Cardiac septum (tissue), 1 donor: Measurements from ENCODE around the gene HCK. TPM values are rescaled to one million over a fixed set of nuclear protein-coding genes. Genes with fewer than 3 reads are reported as not detected.
"Not testable (repeated sequence)": the region's sequence is repeated elsewhere in the genome, so short reads cannot be mapped to it uniquely, and the experiment has no call there.

Experiments
- DNase-seq: peaks from one replicate; pipeline ENCODE4 v3.0.0-alpha.2; 2020; ENCODE audit warnings: low spot score
- intact Hi-C: fragments of 100-400 bp; cut with DNase I; formaldehyde crosslinking; loops from one replicate; pipeline ENCODE4 v1.14.0; 2022
- total RNA-seq: library from RNA; stranded (reverse); fragmentation: NEBNext Ultra II Directional; extraction: Animal tissue kit (Norgen Biotek cat#: 25700); gene quantifications from one replicate; pipeline ENCODE4 v1.2.1, GENCODE V29; 2021
- donor health status: DM: no; HTN: no; CAD: no.

The HCK gene
- total RNA-seq, 1 donor from 2014 or later = 5.5 TPM

DNA sequence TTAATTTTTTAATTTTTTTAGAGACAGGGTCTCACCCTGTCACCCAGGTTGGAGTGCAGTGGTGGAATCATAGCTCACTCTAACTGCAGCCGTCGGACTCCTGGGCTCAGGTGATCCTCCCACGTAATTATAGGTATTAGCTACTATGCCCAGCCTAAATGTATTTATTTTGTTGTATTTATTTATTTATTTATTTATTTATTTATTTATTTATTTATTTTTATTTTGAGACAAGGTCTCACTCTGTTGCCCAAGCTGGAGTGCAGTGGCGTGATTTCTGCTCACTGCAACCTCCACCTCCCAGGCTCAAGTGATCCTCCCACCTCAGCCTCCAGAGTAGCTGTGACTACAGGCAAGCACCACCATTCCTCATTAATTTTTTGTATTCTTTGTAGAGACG lies 66.4 kb downstream of the HCK start:
- intact Hi-C loops, DNase-seq: not testable (repeated sequence)

DNA sequence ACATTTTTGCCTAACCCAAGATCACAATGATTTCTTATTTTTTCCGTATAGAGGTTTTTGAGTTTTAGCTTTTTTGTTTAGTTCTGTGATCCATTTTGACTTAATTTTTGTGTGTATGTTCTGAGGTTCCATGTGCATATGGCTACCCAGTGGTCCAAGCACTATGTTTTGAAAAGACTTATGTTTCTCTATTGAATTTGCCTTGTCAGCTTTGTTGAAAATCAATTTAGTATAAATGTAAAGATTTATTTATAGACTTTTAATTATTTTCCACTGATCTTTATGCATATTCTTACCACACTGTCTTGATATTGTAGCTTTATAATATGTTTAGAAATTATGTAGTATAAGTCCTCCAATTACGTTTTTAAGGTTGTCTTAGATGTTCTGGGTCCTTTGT lies 67.7 kb downstream of the HCK start:
- intact Hi-C loops = no loop called here
- DNase-seq = no peak

DNA sequence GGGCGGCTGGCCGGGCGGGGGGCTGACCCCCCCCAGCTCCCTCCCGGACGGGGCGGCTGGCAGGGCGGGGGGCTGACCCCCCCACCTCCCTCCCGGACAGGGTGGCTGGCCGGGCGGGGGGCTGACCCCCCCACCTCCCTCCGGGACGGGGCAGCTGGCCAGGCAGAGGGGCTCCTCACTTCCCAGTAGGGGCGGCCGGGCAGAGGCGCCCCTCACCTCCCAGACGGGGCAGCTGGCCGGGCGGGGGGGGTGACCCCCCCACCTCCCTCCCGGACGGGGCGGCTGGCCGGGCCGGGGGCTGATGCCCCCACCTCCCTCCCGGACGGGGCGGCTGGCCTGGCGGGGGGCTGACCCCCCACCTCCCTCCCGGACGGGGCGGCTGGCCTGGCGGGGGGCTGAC lies 69.9 kb downstream of the HCK start:
- intact Hi-C loops, DNase-seq: not testable (repeated sequence)

DNA sequence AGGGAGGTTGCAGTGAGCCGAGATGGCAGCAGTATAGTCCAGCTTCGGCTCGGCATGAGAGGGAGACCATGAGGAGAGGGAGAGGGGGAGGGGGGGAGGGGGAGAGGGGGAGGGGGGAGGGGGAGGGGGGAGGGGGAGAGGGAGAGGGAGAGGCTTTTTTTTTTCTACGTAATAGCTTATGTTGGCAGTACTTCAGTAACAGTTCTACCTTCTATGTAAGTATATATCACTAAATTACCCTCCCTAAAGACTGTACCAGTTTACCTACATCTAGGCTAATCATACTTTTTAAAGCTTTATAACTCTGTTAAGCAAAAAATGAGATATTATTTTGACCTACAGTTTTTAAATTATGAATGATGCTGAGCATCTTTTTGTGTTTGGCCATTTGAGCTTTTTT lies 71.0 kb downstream of the HCK start:
- no peak for DNase-seq
- intact Hi-C loops = no loop called here

DNA sequence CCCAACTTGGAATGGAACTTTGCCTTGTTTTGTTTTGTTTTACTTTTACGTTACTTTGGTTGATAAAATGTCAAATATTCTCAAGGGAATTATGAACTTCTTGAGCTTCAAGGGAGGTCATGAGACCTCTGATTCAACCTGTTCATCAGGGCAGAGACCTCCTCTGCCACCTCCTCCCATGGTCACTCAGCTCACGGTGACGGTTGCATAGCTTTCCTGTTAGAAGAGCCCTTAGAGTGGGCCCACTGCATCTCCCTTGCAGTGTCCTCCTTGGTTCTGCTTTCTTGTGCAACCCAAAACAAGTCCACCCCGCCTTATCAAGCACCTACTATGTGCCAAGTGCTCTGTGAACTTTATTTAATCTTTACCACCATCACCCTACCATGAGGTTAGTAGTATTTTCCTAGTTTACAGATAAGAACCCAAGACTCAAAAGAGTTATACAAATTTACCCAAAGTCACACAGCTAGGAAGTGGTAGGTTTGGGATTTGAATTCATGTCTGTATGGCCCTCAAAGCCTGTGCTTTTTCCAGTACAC lies 72.9 kb downstream of the HCK start:
- no peak for DNase-seq
- intact Hi-C loops = no loop called here

DNA sequence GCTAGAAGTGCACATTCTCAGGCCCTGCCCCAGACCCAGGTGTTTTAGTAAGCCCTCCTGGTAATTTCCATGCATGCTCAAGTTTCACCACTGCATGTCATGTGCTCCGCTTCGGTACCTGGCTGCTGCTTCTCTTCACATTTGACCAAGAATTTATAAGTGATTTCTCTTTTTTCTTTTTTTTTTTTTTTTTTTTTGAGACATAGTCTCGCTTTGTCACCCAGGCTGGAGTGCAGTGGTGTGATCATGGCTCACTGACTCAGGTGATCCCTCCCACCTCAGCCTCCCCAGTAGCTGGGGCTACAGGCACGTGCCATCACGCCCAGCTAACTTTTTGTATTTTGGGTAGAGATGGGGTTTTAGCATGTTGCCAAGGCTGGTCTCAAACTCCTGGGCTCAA lies 73.5 kb downstream of the HCK start:
- intact Hi-C loops = no loop called here
- no peak for DNase-seq

DNA sequence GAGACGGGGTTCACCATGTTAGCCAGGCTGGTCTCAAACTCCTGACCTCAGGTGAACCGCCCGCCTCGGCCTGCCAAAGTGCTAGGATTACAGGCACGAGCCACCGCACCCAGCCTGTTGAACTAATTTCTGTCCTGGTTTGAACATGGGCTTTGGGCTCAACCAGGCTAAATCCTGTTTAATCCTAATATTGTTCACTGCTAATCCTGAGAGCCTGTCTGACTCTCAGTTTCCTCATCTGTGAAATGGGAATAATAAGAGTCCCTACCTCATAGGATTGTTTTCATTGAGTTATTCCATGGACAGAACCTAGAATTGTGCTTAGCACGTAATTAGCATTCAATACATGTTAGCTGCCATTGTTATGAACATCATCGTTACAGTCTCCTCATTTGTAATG lies 74.9 kb downstream of the HCK start:
- intact Hi-C loops = no loop called here
- no peak for DNase-seq

DNA sequence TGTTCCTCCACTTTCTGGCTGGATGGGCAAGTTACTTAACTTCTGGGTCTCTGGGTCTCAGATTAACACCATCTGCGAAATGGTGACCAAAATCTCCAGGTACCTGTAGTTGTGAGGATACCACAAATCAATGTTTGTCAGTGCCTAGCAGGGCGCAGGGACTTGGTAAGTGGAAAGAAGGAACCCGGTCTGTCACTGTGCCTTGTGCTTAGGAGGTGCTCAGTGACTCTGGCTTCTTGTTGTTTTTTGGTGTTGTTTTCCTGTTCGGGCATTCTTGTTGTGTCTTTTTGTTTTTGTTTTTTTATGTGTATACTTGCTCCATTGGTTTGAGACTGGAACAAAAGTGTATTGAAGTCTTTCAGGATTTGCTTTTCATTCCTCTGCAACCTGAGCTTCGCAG lies 75.3 kb downstream of the HCK start:
- DNase-seq = no peak
- intact Hi-C loops = no loop called here

DNA sequence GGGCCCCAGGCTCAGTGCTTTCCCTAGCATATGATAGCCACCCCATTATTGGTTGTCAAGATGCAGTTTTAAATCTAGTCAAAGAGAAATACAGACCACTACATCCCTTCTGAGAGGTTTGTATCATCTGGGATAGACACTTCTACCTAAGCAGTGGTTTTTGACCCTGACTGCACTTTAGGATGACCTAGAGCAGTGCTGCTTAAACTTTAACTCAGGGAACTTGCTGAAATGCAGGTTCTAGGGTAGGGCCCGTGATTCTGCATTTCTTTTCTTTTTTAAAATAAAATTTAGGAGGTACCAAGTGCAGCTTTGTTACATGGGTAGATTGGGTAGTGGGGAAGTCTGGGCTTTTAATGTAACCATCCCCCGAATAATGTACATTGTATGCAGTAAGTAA lies 76.1 kb downstream of the HCK start:
- no peak for DNase-seq
- intact Hi-C loops = no loop called here

DNA sequence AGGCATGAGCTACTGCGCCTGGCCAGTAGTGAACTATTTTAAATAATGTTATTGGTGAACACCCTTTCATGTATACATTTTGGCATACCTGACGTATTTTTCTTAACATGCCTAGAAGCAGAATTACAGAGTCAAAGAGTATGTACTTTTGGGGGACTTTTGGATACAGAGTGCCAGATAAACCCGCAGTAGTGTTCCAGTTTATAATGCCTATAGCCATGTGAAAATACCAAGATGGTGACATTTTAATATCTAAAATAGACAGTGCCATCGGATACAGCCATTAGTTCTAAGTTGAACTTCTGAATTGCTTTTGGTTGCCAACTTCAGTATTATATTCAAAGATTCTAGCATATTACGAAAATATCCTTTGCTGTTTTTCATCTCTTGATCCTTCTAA lies 77.8 kb downstream of the HCK start:
- intact Hi-C loops = no loop called here
- DNase-seq = no peak

DNA sequence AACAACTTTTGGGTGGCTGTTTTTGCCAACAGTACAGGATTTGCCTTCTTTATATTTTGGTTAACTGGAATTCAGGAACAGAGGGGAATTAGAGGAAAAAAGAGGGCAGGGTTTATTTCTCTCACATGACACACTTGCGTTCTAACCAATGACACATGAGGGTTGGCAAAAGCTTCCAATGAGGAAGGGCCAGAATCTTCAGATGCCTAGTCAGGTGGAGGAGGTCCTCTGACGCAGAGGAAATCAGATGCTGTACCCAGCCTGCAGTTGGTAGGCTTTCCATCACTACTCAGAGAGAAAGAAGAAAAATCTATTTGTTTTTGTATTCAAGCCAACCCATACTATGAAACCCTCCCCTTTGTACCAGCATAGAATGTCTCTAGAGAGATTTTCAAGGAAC lies 78.3 kb downstream of the HCK start:
- intact Hi-C loops = no loop called here
- DNase-seq = no peak

DNA sequence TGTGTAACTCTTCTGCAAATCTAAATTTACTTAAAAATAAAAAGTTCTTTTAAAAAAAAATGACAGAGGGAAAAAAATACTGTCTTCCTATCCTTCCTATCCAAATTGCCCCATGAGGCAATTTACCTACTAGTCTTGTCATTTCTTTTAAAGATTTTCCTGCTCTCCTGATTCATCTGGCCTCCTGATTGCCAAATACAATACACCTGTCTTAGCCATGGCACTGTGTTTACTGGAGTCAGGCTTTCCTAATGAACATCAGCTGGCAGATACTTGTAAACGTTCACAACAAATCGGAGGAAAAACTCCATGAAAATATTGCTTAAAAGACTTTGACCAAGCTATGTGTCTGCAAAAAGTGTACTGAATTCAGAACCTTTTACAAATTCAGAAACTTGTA lies 78.9 kb downstream of the HCK start:
- intact Hi-C loops = no loop called here
- no peak for DNase-seq

DNA sequence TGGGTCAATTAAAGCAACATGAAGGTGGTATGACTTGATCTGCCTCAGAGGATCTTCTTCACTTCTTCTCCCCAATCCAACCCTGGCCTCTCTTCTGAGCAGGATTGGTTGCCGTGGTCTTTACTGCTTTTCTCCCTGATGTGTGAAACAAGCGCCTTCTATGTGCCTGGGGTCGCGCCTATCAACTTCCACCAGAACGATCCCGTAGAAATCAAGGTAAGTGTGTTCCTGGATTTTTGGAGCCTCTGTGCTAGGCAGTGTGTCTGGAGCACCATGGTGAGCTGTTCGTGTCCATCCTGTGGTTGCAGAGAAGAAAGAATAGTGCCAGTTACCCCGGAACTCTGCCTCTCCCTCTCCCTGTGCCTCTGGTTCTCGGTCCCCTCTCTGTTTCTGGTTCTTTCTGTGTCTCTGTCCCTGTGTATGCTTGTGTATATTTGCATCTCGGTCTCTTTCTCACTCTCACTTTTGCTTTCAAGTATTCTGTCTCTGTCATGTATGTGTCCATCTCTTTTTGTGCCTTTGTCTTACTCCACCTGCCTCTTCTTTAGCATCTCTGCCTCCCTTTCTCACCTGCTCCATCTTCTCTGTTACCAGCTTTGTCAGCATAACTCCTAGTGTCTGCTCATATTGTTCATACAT lies 81.0 kb downstream of the HCK start:
- intact Hi-C loops = no loop called here
- no peak for DNase-seq

DNA sequence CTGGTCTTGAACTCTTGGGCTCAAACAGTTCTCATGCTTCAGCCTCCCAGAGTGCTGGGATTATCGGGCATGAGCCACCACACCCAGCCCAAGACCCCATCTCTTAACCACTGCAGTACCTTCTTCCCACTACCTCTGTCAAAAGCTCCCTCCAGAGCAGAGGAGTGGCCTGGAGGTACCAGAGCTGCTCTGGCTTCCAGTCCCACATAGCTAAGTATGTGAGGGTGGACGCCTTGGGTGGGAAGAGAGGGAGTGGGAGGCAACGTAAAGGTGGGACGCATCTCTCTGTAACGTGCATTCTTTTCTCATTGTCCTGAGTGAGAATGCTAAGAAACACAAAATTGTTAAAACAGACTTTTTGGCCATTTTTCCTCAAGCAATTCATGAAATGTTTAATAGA lies 82.0 kb downstream of the HCK start:
- no peak for DNase-seq
- intact Hi-C loops = no loop called here

DNA sequence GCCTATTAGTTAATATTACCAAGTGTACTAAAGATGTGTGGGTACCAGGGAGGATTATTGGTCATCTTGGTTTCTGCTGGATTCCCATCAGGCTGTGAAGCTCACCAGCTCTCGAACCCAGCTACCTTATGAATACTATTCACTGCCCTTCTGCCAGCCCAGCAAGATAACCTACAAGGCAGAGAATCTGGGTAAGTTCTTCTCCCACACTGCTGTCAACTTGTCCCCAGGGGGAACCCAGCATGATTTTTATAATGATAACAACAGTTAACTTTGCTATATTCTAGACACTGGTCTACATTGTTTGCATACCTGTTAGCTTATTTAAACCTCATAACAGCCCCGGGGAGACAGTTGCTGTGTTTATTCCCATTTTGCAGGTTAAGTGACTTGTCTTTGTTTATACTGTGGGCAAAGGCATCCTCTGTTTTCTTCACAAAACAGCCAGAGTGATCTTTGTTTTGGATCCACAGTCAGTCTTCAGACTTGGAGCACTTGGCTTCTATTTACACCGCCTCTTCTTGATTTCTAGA lies 84.0 kb downstream of the HCK start:
- intact Hi-C loops = no loop called here
- no peak for DNase-seq

DNA sequence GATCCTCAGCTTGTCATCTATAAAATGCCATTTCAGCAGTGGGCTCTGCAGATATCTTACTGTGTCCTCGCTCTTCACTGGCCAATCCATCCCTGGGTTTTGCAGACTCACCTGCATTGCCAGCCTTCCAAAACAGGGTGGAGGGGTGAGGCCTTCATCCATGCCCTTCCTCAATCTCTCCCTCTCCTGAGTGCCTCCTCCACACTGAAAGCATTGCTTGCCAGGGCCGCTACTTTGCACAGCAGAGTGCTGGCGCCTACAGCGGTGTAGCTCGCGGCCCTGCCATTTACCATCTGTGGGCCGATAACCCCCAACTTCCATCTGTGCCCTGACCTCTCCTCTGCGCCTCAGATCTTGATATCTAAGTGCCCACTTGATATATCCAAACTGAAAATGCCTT lies 86.9 kb downstream of the HCK start:
- intact Hi-C loops = no loop called here
- DNase-seq = no peak

DNA sequence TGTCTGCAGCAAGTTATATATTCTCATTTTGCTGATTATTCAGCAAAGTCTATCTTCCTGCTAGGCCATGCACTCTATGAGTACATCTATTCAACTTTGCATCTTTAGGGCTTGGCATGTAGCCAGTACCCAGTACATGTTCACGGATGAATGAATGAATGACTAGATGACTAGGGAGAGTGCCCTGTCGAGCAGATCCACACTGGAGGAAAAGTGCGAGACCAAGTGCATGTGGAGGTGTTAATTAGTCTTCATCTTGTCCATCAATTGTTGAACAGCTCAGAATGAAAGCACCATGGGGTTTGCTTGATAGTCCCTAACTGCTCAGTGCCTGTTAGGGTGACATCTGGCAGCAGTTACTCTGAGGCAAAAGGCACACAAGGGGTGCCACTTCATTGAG lies 87.9 kb downstream of the HCK start:
- DNase-seq = no peak
- intact Hi-C loops = no loop called here

DNA sequence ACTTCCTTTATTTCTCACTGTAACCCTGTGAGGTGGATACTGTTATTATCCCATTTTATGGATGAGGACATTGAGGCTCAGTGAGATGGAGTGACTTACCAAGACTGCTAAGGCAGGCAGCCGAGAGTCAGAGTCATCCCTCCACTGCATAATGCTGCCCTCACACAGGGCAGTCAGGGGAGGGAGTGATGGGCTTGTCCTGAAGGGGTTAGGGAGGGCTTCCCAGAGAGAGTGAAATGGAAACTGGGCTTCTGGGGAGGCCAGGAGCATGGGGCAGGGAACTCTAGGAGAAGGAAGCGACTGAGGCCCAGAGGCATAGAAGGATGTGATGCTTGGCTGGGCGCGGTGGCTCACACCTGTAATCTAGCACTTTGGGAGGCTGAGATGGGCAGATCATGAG lies 88.6 kb downstream of the HCK start:
- intact Hi-C loops = no loop called here

DNA sequence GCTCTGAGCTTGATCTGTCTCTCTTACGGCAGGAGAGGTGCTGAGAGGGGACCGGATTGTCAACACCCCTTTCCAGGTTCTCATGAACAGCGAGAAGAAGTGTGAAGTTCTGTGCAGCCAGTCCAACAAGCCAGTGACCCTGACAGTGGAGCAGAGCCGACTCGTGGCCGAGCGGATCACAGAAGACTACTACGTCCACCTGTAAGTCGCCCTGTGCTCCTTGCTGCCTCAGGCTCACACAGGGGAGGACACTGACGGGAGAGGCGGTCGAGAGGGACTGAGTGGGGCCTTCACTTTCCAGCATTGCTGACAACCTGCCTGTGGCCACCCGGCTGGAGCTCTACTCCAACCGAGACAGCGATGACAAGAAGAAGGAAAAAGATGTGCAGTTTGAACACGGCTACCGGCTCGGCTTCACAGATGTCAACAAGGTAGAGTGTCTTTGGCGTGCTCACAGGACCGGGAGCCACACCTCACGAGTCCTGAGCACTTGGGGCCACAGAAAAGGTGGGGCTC lies 89.5 kb downstream of the HCK start:
- intact Hi-C loops = no loop called here
- no peak for DNase-seq

More for the DNA sequence above, 88.6 kb downstream of the HCK start:
- no peak for DNase-seq

DNA sequence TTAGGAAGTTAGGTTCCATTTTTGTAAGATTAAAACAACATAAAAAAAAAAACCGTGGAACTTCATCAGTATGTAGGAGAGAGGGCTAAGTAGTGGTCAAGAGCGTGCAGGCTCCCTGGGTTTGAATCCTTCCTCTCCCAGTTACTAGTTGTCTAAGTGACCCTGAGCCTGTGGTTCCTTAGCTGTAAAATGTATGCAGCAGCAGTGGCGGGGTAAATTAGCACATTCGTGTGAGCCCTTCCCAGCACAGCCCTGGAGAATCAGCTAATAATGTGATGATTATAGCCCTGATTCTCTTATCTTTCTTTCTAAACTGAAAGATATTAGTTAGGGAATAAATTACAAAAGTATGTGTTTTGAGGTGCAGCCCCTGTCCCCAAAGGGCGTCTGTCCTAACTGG lies 90.0 kb downstream of the HCK start:
- intact Hi-C loops = no loop called here
- no peak for DNase-seq

DNA sequence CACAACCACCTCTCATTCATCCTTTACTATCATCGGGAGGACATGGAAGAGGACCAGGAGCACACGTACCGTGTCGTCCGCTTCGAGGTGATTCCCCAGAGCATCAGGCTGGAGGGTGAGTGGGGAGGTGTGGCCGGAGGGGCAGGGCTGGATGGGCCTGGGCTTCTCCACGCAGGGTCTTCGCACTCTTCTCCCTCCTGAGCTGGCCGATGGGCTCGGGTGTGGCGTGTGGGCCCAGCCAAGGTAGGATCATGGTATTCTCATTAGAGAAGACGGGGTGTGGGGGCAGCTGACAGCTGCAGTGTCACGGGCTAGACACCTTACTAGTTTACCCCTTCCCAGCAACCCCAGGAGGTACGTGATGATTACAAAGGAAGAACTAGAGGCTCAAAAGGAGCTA lies 90.9 kb downstream of the HCK start:
- intact Hi-C loops = no loop called here

More for the DNA sequence above, 90.9 kb downstream of the HCK start:
- DNase-seq = no peak
